ENCODE data around the gene FDPS. TPM values are rescaled to one million over a fixed set of nuclear protein-coding genes. Genes with fewer than 3 reads are reported as not detected.
"Not testable (repeated sequence)": the region's sequence is repeated elsewhere in the genome, so short reads cannot be mapped to it uniquely, and the experiment has no call there.

FDPS gene
- total and polyA plus RNA-seq, 2 experiments from 2014 or later = 167 to 565 TPM

DNA sequence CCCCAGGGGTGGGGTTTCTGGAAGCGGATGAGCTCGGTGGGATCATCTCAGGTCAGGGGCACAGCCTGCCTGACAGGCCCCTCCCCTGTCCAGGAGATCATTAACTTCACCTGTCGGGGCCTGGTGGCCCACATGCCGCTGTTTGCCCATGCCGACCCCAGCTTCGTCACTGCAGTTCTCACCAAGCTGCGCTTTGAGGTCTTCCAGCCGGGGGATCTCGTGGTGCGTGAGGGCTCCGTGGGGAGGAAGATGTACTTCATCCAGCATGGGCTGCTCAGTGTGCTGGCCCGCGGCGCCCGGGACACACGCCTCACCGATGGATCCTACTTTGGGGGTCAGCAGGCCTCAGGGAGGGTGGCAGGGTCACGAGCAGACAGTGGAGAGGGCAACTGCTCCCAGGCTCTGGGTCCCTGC lies 23.0 kb upstream of the FDPS start:
- Histone ChIP-seq H3K36me3 (no peaks in the 10 kb centered on the region), H3K27me3 (no peaks in the 10 kb centered on the region), H3K4me1 (ENCODE audit: low read depth) (no peaks in the 10 kb centered on the region), H3K27ac (no peak overlapping the region), H3K4me3 (no peak overlapping the region), H3K9me3 (ENCODE audit: low read depth) (no peaks in the 10 kb centered on the region)
- no peak for DNase-seq (ENCODE audit: low read depth in 1 of 2, low spot score in 1 of 2)
- TF ChIP-seq, protein P1, sequence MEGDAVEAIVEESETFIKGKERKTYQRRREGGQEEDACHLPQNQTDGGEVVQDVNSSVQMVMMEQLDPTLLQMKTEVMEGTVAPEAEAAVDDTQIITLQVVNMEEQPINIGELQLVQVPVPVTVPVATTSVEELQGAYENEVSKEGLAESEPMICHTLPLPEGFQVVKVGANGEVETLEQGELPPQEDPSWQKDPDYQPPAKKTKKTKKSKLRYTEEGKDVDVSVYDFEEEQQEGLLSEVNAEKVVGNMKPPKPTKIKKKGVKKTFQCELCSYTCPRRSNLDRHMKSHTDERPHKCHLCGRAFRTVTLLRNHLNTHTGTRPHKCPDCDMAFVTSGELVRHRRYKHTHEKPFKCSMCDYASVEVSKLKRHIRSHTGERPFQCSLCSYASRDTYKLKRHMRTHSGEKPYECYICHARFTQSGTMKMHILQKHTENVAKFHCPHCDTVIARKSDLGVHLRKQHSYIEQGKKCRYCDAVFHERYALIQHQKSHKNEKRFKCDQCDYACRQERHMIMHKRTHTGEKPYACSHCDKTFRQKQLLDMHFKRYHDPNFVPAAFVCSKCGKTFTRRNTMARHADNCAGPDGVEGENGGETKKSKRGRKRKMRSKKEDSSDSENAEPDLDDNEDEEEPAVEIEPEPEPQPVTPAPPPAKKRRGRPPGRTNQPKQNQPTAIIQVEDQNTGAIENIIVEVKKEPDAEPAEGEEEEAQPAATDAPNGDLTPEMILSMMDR (IDR thresholded peaks at IDR 0.05; ENCODE audit: low read depth, low read length) = no peak

DNA sequence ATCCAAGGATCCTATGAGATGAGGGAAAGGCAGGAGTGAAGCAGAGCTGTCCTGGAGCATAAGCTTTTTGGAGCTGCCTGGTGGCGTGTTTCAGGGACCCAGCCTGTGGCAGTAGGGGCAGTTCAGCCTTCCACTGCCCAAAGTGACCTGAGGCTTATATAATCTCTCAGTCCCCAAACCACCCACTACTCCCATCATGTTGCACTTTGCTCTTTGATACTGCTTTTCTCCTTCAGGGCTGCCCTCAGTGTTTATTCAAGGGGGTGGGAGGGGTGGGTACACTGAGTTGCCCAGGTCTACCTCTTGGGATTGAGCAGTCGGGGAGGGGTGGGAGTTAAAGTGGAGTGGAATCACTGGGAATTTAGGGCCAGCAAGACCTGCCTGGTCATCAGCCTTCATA lies 22.1 kb upstream of the FDPS start:
- Histone ChIP-seq H3K4me3 (no peak overlapping the region), H3K27ac (no peak overlapping the region), H3K4me1 (ENCODE audit: low read depth) (no peaks in the 10 kb centered on the region), H3K9me3 (ENCODE audit: low read depth) (no peaks in the 10 kb centered on the region), H3K36me3 (no peaks in the 10 kb centered on the region), H3K27me3 (no peaks in the 10 kb centered on the region)
- DNase-seq (ENCODE audit: low read depth in 1 of 2, low spot score in 1 of 2) = no peak
- TF ChIP-seq, protein P1 (IDR thresholded peaks at IDR 0.05; ENCODE audit: low read depth, low read length) = no peak

DNA sequence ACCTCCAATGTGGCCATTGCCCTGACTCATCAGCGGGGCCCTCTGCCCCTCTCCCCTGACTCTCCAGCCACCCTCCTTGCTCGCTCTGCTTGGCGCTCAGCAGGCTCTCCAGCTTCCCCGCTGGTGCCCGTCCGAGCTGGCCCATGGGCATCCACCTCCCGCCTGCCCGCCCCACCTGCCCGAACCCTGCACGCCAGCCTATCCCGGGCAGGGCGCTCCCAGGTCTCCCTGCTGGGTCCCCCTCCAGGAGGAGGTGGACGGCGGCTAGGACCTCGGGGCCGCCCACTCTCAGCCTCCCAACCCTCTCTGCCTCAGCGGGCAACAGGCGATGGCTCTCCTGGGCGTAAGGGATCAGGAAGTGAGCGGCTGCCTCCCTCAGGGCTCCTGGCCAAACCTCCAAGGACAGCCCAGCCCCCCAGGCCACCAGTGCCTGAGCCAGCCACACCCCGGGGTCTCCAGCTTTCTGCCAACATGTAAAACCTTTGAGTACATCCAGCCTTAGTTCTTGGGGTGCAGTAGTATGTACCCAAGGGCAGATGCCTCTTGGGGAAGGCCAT lies 20.6 kb upstream of the FDPS start:
- TF ChIP-seq, protein P1 (IDR thresholded peaks at IDR 0.05; ENCODE audit: low read depth, low read length) = no peak
- peaks cover 8% of the 10 kb centered on the region for H3K27me3 ChIP-seq
- H3K9me3 ChIP-seq (ENCODE audit: low read depth) = no peaks in the 10 kb centered on the region
- H3K4me3 ChIP-seq = no peak overlapping the region
- H3K27ac ChIP-seq = no peak overlapping the region
- no peak for DNase-seq (ENCODE audit: low read depth in 1 of 2, low spot score in 1 of 2)
- no peaks in the 10 kb centered on the region for H3K4me1 ChIP-seq (ENCODE audit: low read depth)
- H3K36me3 ChIP-seq = no peaks in the 10 kb centered on the region

DNA sequence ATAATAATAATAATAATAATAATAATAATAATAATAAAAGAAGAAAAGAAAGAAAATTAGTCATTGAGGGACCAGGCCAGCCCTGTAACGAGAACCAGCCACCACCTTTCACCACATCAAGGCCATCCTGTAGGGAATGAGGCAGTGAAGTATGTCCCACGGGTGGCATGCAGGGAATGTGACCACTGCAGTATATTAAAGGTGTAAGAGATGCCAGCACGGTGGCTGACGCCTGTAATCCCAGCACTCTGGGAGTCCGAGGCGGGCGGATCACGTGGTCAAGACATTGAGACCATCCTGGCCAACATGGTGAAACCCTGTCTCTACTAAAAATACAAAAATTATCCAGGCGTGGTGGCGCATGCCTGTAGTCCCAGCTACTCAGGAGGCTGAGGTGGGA lies 17.7 kb upstream of the FDPS start:
- not testable (repeated sequence) for H3K4me3 ChIP-seq; H3K9me3 ChIP-seq (ENCODE audit: low read depth); DNase-seq (ENCODE audit: low read depth in 1 of 2, low spot score in 1 of 2); H3K27ac ChIP-seq; H3K36me3 ChIP-seq; H3K4me1 ChIP-seq (ENCODE audit: low read depth)
- H3K27me3 ChIP-seq = peaks cover 37% of the 10 kb centered on the region

DNA sequence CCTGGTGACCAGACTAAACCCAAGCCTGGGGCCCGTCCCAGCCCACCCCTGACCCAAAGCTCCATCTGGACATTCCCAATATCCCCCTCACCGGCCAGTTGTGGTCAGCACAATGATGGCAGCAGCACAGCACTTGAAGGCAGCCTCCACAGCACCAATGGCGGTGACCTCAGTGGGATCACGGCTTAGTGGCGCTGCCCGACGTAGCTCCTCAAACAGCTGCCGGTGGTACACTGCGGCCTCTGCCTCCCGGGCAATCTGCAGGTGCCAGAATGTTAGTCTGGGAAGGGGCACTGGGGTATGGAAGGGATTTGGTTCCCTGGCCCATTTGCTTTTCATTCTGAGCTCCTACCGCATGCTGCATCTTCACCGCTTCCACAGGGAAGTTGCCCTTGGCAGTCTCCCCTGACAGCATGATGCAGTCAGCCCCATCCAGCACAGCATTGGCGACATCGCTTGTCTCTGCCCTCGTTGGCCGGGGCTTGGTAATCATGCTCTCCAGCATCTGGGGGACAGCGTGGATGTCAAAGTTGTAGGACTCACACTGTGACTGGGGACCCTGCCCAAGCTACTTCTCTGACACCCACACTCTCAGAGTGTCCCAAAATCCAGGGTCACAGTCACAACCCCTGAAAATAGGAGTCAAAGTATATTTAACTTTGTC lies 15.4 kb upstream of the FDPS start:
- H3K9me3 ChIP-seq (ENCODE audit: low read depth) = no peaks in the 10 kb centered on the region
- peaks cover 42% of the 10 kb centered on the region for H3K27me3 ChIP-seq
- H3K4me1 ChIP-seq (ENCODE audit: low read depth) = peaks cover 12% of the 10 kb centered on the region
- H3K36me3 ChIP-seq = no peaks in the 10 kb centered on the region
- no peak overlapping the region for H3K27ac ChIP-seq
- no peak for DNase-seq (ENCODE audit: low read depth in 1 of 2, low spot score in 1 of 2)
- no peak overlapping the region for H3K4me3 ChIP-seq
- TF ChIP-seq, protein P1 (IDR thresholded peaks at IDR 0.05; ENCODE audit: low read depth, low read length) = no peak

DNA sequence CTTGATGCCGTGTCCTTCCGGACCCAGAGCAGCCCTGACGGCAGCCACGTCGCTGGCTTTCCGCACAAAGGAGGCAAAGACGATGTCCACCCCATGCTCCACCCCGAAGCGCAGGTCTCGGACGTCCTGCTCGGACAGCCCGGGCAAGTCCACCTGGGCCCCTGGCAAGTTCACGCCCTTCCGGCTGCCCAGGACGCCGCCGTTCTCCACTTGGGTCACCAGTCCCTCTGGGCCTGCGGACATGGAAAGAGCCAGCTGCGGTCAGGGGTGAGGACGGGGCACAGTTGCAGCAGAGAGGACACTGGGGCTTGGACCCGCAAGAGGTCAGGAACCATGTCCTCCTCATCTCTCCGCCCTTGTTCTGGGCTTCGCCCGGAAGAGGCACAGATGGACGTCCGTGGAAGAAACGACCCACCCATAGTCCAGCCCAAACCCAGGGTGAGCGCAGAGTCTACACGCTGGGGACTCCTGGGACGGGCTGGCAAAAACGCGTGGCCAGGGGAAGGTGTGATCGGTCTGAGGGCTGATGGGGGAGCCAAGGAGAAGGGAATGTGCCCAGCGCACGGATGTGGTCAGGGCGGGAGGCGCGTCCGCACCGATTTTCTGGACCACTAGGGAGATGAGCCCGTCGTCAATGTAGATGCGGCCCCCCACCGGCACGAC lies 14.0 kb upstream of the FDPS start:
- H3K9me3 ChIP-seq (ENCODE audit: low read depth) = no peaks in the 10 kb centered on the region
- H3K27me3 ChIP-seq = peaks cover 42% of the 10 kb centered on the region
- H3K27ac ChIP-seq = no peak overlapping the region
- DNase-seq (ENCODE audit: low read depth in 1 of 2, low spot score in 1 of 2) = no peak
- H3K36me3 ChIP-seq = no peaks in the 10 kb centered on the region
- peaks cover 12% of the 10 kb centered on the region for H3K4me1 ChIP-seq (ENCODE audit: low read depth)
- H3K4me3 ChIP-seq = no peak overlapping the region
- TF ChIP-seq, protein P1 (IDR thresholded peaks at IDR 0.05; ENCODE audit: low read depth, low read length) = no peak
